IMR-90 (cell line): ENCODE data around the gene SERHL2. TPM values are rescaled to one million over a fixed set of nuclear protein-coding genes. Genes with fewer than 3 reads are reported as not detected.

Experiments used
- ATAC-seq: fragments of 200-7000 bp; cut with Tn5 transposase; 2 replicates; pipeline ENCODE4 v1.9.1; 2020; ENCODE audit warnings: low read depth, mild to moderate bottlenecking, moderate library complexity
- BruUV-seq: library from RNA; stranded (reverse); fragments of 400-500 nt; replicated peaks from 2 replicates; lab custom pipeline; 2021; lab: Mats Ljungman, UMichigan
- CTCF ChIA-PET: fragments of 300-600 bp; formaldehyde crosslinking; extraction: SDS; loops from one replicate; lab custom pipeline; 2021; ENCODE audit warnings: antibody characterized with exemption; lab: Yijun Ruan, JAX
- POLR2A ChIA-PET: fragments of 300-600 bp; sonication (Branson Sonifier 250); formaldehyde crosslinking; loops from one replicate; lab custom pipeline; 2022; ENCODE audit warnings: antibody characterized with exemption; ENCODE audit not compliant: unreplicated experiment; lab: Charles Lee
- DNase-seq: peaks from one replicate; pipeline ENCODE4 v3.0.0; 2013
- H2AFZ ChIP-seq: replicated peaks from 2 replicates; pipeline ENCODE3; 2013; ENCODE audit warnings: low read length, mild to moderate bottlenecking; ENCODE audit not compliant: poor library complexity
- H2AK5ac ChIP-seq: 2 replicates; pipeline ENCODE4 v1.6.1; 2013; ENCODE audit warnings: low read depth, low read length, inconsistent platforms
- H2AK9ac ChIP-seq: replicated peaks from 2 replicates; pipeline ENCODE3; 2013; ENCODE audit warnings: mild to moderate bottlenecking, low read depth, low read length, moderate library complexity; ENCODE audit not compliant: poor library complexity
- H2BK120ac ChIP-seq: 2 replicates; pipeline ENCODE4 v1.6.1; 2013; ENCODE audit warnings: low read depth, low read length, inconsistent platforms
- H2BK15ac ChIP-seq: 3 replicates; pipeline ENCODE4 v1.6.1; 2013; ENCODE audit warnings: low read depth, low read length, inconsistent platforms
- H2BK20ac ChIP-seq: 2 replicates; pipeline ENCODE4 v1.6.1; 2013; ENCODE audit warnings: low read depth, mild to moderate bottlenecking, inconsistent platforms, low read length, moderate library complexity
- H2BK5ac ChIP-seq: 2 replicates; pipeline ENCODE4 v1.6.1; 2013; ENCODE audit warnings: mild to moderate bottlenecking, low read depth, low read length, inconsistent platforms; ENCODE audit not compliant: poor library complexity, severe bottlenecking
- H3K14ac ChIP-seq: replicated peaks from 2 replicates; pipeline ENCODE4 v1.6.1; 2013; ENCODE audit warnings: low read depth, low read length, inconsistent platforms
- H3K18ac ChIP-seq: 2 replicates; pipeline ENCODE4 v1.6.1; 2013; ENCODE audit warnings: low read depth, low read length, control low read depth
- H3K23ac ChIP-seq: 2 replicates; pipeline ENCODE4 v1.6.1; 2013; ENCODE audit warnings: low read depth, low read length, inconsistent platforms
- H3K27ac ChIP-seq: 2 replicates; pipeline ENCODE4 v1.5.1; 2013; ENCODE audit warnings: mild to moderate bottlenecking, control low read depth, low read length; ENCODE audit not compliant: insufficient read depth
- H3K27me3 ChIP-seq: 2 replicates; pipeline ENCODE4 v1.6.1; 2013; ENCODE audit warnings: low read length; ENCODE audit not compliant: control insufficient read depth, insufficient read depth
- H3K36me3 ChIP-seq: 2 replicates; pipeline ENCODE4 v1.6.1; 2013; ENCODE audit warnings: low read length, mixed read lengths; ENCODE audit not compliant: control insufficient read depth, insufficient read depth
- H3K4ac ChIP-seq: 2 replicates; pipeline ENCODE4 v1.6.1; 2013; ENCODE audit warnings: low read depth, low read length, inconsistent platforms
- H3K4me1 ChIP-seq: 2 replicates; pipeline ENCODE4 v1.6.1; 2013; ENCODE audit warnings: low read length, mixed read lengths; ENCODE audit not compliant: control insufficient read depth, insufficient read depth
- H3K4me2 ChIP-seq: 2 replicates; pipeline ENCODE4 v1.6.1; 2013; ENCODE audit warnings: low read depth, mild to moderate bottlenecking, control low read depth, low read length, moderate library complexity
- H3K4me3 ChIP-seq: 2 replicates; pipeline ENCODE4 v1.5.1; 2013; ENCODE audit warnings: low read depth, mild to moderate bottlenecking, control low read depth, low read length, moderate library complexity; ENCODE audit not compliant: insufficient read depth
- H3K56ac ChIP-seq: 2 replicates; pipeline ENCODE4 v1.6.1; 2013; ENCODE audit warnings: low read length, inconsistent platforms; ENCODE audit not compliant: insufficient read depth; ENCODE audit errors: extremely low read depth
- H3K79me1 ChIP-seq, 2 experiments: 2 replicates each; pipeline ENCODE4 v1.6.1; 2013; ENCODE audit warnings: low read length in 2 of 2, inconsistent platforms in 1 of 2, low read depth in 1 of 2
- H3K9ac ChIP-seq: 2 replicates; pipeline ENCODE4 v1.6.1; 2013; ENCODE audit warnings: low read depth, low read length, control low read depth
- H3K9me1 ChIP-seq: 2 replicates; pipeline ENCODE4 v1.6.1; 2013; ENCODE audit warnings: low read length, inconsistent platforms; ENCODE audit not compliant: insufficient read depth
- H3K9me3 ChIP-seq: 2 replicates; pipeline ENCODE4 v1.6.1; 2013; ENCODE audit warnings: low read length; ENCODE audit not compliant: control insufficient read depth, insufficient read depth
- H4K20me1 ChIP-seq: 2 replicates; pipeline ENCODE4 v1.6.1; 2013; ENCODE audit warnings: low read length, inconsistent platforms; ENCODE audit not compliant: insufficient read depth
- H4K5ac ChIP-seq: 2 replicates; pipeline ENCODE4 v1.6.1; 2013; ENCODE audit warnings: mild to moderate bottlenecking, low read depth, low read length, control low read depth
- H4K8ac ChIP-seq, 2 experiments: 2 replicates each; pipeline ENCODE4 v1.6.1; 2013; ENCODE audit warnings: low read depth in 2 of 2, low read length in 2 of 2, control low read depth in 1 of 2, inconsistent platforms in 1 of 2
- H4K91ac ChIP-seq: 2 replicates; pipeline ENCODE4 v1.6.1; 2013; ENCODE audit warnings: low read depth, low read length, inconsistent platforms; ENCODE audit not compliant: insufficient read depth
- BHLHE40 ChIP-seq: fragments of 150-350 bp; IDR thresholded peaks from 2 replicates; pipeline ENCODE4 v1.6.1; 2016; ENCODE audit warnings: mild to moderate bottlenecking, low read depth, low read length
- CEBPB ChIP-seq: IDR thresholded peaks from 2 replicates; pipeline ENCODE4 v1.6.1; 2012; ENCODE audit warnings: low read depth, low read length, improper control_type of control experiment
- FOS ChIP-seq: fragments of 150-350 bp; IDR thresholded peaks from 2 replicates; pipeline ENCODE4 v1.6.1; 2016; ENCODE audit warnings: low read depth, low read length
- MAFK ChIP-seq: IDR thresholded peaks from 2 replicates; pipeline ENCODE4 v1.6.1; 2012; ENCODE audit warnings: low read depth, low read length, improper control_type of control experiment
- MAZ ChIP-seq: IDR thresholded peaks from 2 replicates; pipeline ENCODE4 v1.6.1; 2012; ENCODE audit warnings: low read depth, mild to moderate bottlenecking, low read length, improper control_type of control experiment, moderate library complexity, borderline replicate concordance
- NFE2L2 ChIP-seq: fragments of 150-350 bp; IDR thresholded peaks from 2 replicates; pipeline ENCODE4 v1.6.1; 2016; ENCODE audit warnings: low read depth, mild to moderate bottlenecking, low read length
- RAD21 ChIP-seq: IDR thresholded peaks from 2 replicates; pipeline ENCODE4 v1.6.1; 2012; ENCODE audit warnings: low read length, improper control_type of control experiment
- RFX5 ChIP-seq: IDR thresholded peaks from 2 replicates; pipeline ENCODE4 v1.8.0; 2012; ENCODE audit warnings: low read depth, mild to moderate bottlenecking, low read length, moderate library complexity
- SMC3 ChIP-seq: fragments of 150-350 bp; IDR thresholded peaks from 2 replicates; pipeline ENCODE4 v1.6.1; 2016; ENCODE audit warnings: low read depth, mild to moderate bottlenecking, antibody characterized with exemption, low read length, moderate library complexity
- WGBS, 2 experiments: methylation state at CpG; one replicate each; pipeline versions ENCODE4 v1.1.5 to v1.1.7; 2013; ENCODE audit warnings: missing lambda C conversion rate in 2 of 2; ENCODE audit not compliant: insufficient read length in 1 of 2; ENCODE audit errors: extremely low coverage in 2 of 2; 5-methylcytosine and 5-hydroxymethylcytosine counted together
- dilution Hi-C: fragments of 300-500 bp; cut with HindIII; formaldehyde crosslinking; loops from one replicate; pipeline ENCODE4 v1.14.3; 2018; ENCODE audit warnings: low sequenced_read_pairs; ENCODE audit not compliant: unreplicated experiment
- in situ Hi-C: fragments of 300-500 bp; cut with MboI; formaldehyde crosslinking; loops from 3 replicates; pipeline ENCODE4 v1.14.3; 2019; ENCODE audit warnings: low sequenced_read_pairs, inconsistent platforms, mixed read lengths
- intact Hi-C: fragments of 100-400 bp; cut with micrococcal nuclease; formaldehyde crosslinking; loops from 2 replicates; pipeline ENCODE4 v1.10.0; 2022
- polyA plus RNA-seq, 3 experiments: library from polyadenylated mRNA; depleted of rRNA; stranded (reverse); fragments of >200 nt; gene quantifications; 2 replicates each; pipeline ENCODE4 v1.2.3, GENCODE V29; 2012; ENCODE audit warnings: low replicate concordance in 1 of 3
- total RNA-seq: library from RNA; depleted of rRNA; stranded (reverse); fragments of >200 nt; gene quantifications from 2 replicates; pipeline ENCODE4 v1.2.3, GENCODE V29; 2012

The SERHL2 gene
- total and polyA plus RNA-seq, 2 of the 4 experiments (the other 2 are of a cell fraction) = 4.5 to 5.0 TPM

- Histone ChIP-seq H3K56ac (peak overlapping the region; percentile 64; the same call in 1 of the 2 replicates), H3K18ac (peak overlapping the region; percentile 20; the same call in 1 of the 2 replicates), H4K5ac (no peak overlapping the region; the same call in 1 of the 2 replicates), H2AK5ac (peak overlapping the region; percentile 95), H2BK20ac (peak overlapping the region; percentile 16; the same call in 1 of the 2 replicates), H3K9me1 (peaks cover 31% of the 10 kb centered on the region), H2BK5ac (peak overlapping the region; percentile 66), H3K14ac (peak overlapping the region; percentile 76), H2BK120ac (peak overlapping the region; percentile 33), H3K9ac (peak overlapping the region; percentile 7; the same call in 1 of the 2 replicates), H3K27ac (peak overlapping the region; percentile 61), H3K4me2 (peak overlapping the region; percentile 76), H2BK15ac (no peak overlapping the region; the same call in 2 of the 3 replicates), H3K4me3 (no peak overlapping the region), H3K4ac (peak overlapping the region; percentile 86), H2AFZ (peak overlapping the region; percentile 53), H4K8ac (peak overlapping the region in 1 of 2 experiments; percentile 71; a peak in 2 of 4 replicates), H4K20me1 (peaks cover 69% of the 10 kb centered on the region), H3K36me3 (peaks cover 10% of the 10 kb centered on the region), H3K9me3 (no peaks in the 10 kb centered on the region), H4K91ac (peak overlapping the region; percentile 35), H2AK9ac (peak overlapping the region; percentile 71), H3K4me1 (peaks cover 35% of the 10 kb centered on the region), H3K27me3 (no peaks in the 10 kb centered on the region), H3K79me1 (peaks cover 25 to 82% of the 10 kb centered on the region in 2 experiments; a peak in 3 of 4 replicates), H3K23ac (peak overlapping the region; percentile 96)
- dilution Hi-C loops = no loop called here
- DNase-seq (no peak), ATAC-seq (peak; percentile 25)
- in situ Hi-C loops = no loop called here
- intact Hi-C loops = no loop called here
- 40% methylated on average over 1 of the region's 11 CpGs; no CpG with 5 or more reads in 1 of the 2 experiments for WGBS, 2 experiments
- BruUV-seq = no TSS peak
- no peak for TF ChIP-seq RFX5
- no peak for TF ChIP-seq CEBPB
- no peak for TF ChIP-seq NFE2L2
- no peak for TF ChIP-seq MAZ
- TF ChIP-seq MAFK = no peak
- TF ChIP-seq SMC3 = no peak
- TF ChIP-seq BHLHE40 = no peak
- TF ChIP-seq RAD21 = no peak
- no peak for TF ChIP-seq FOS
- ChIA-PET CTCF (interaction anchor here (0.6 kb wide), 2 partner anchors 13 to 16 kb away, joined by 3 to 4 read pairs; no protein-coding TSS in a partner anchor), POLR2A (interaction anchor here (0.6 kb wide), 1 partner anchor 33 kb away, joined by 3 read pairs; no protein-coding TSS in a partner anchor)
Measured at GRCh38 chr22:42608136-42608822, 54.5 kb downstream of the SERHL2 start.
